CD14-positive monocyte (primary cell): ENCODE measurements around the gene CNOT1. TPM values are rescaled to one million over a fixed set of nuclear protein-coding genes. Genes with fewer than 3 reads are reported as not detected.

Experiments used
- DNase-seq, 3 donors: peaks; one replicate each; pipeline ENCODE4 v3.0.0-alpha.2; 2011 to 2022
- H2AFZ ChIP-seq: 2 replicates; pipeline ENCODE4 v1.6.0; 2012; ENCODE audit warnings: mild to moderate bottlenecking, low read depth, low read length, inconsistent platforms; ENCODE audit not compliant: insufficient read depth, poor library complexity, severe bottlenecking
- H3K27ac ChIP-seq, 2 donors: 1 replicate in 1 of 2; 2 replicates in 1 of 2; pipeline ENCODE4 v1.5.1; 2012 to 2013; ENCODE audit warnings: low read length in 2 of 2, control low read depth in 1 of 2, inconsistent platforms in 1 of 2, low read depth in 1 of 2, mild to moderate bottlenecking in 1 of 2
- H3K27me3 ChIP-seq, 2 donors: one replicate each; pipeline versions ENCODE4 v1.6.0 to v1.6.1; 2011 to 2013; ENCODE audit warnings: low read length in 2 of 2; ENCODE audit not compliant: control insufficient read depth in 2 of 2, insufficient read depth in 2 of 2
- H3K36me3 ChIP-seq, 2 donors: replicated peaks in 1 of 2; 1 replicate in 1 of 2; 2 replicates in 1 of 2; pipeline versions ENCODE4 v1.5.1 to v1.6.1; 2012 to 2013; ENCODE audit warnings: low read length in 2 of 2, control low read depth in 1 of 2, inconsistent platforms in 1 of 2, mild to moderate bottlenecking in 1 of 2; ENCODE audit not compliant: insufficient read depth in 2 of 2, control insufficient read depth in 1 of 2
- H3K4me1 ChIP-seq, 2 donors: 1 replicate in 1 of 2; 2 replicates in 1 of 2; pipeline versions ENCODE4 v1.5.1 to v1.6.1; 2012 to 2013; ENCODE audit warnings: low read length in 2 of 2, control low read depth in 1 of 2, inconsistent platforms in 1 of 2, mild to moderate bottlenecking in 1 of 2, moderate library complexity in 1 of 2; ENCODE audit not compliant: insufficient read depth in 2 of 2, control insufficient read depth in 1 of 2
- H3K4me2 ChIP-seq: replicated peaks from 2 replicates; pipeline ENCODE3; 2012; ENCODE audit warnings: low read length, moderate library complexity, mild to moderate bottlenecking; ENCODE audit not compliant: poor library complexity, severe bottlenecking; ENCODE audit errors: extremely low read depth
- H3K4me3 ChIP-seq, 3 experiments: fragments of 200-600 bp in 1 of 3; sonication (generic) in 1 of 3; replicated peaks in 1 of 3; 1 replicate in 2 of 3; 2 replicates in 1 of 3; pipeline ENCODE4 v1.5.1; 2011 to 2013; ENCODE audit warnings: low read length in 3 of 3, mild to moderate bottlenecking in 3 of 3, control low read depth in 2 of 3, low read depth in 2 of 3, inconsistent platforms in 1 of 3, moderate library complexity in 1 of 3
- H3K79me2 ChIP-seq: 2 replicates; pipeline ENCODE4 v1.6.0; 2012; ENCODE audit warnings: mild to moderate bottlenecking, control low read depth, inconsistent platforms, low read length, moderate library complexity; ENCODE audit not compliant: insufficient read depth
- H3K9ac ChIP-seq: 2 replicates; pipeline ENCODE4 v1.6.0; 2017; ENCODE audit warnings: low read length, mild to moderate bottlenecking; ENCODE audit not compliant: insufficient read depth, poor library complexity, severe bottlenecking
- H3K9me3 ChIP-seq, 2 donors: replicated peaks in 1 of 2; 1 replicate in 1 of 2; 2 replicates in 1 of 2; pipeline versions ENCODE4 v1.5.1 to v1.6.1; 2012 to 2013; ENCODE audit warnings: low read length in 2 of 2, control low read depth in 1 of 2; ENCODE audit not compliant: control insufficient read depth in 1 of 2, insufficient read depth in 1 of 2
- H4K20me1 ChIP-seq: 2 replicates; pipeline ENCODE4 v1.6.0; 2012; ENCODE audit warnings: mild to moderate bottlenecking, low read length, control low read depth, moderate library complexity; ENCODE audit not compliant: insufficient read depth
- H3K27ac Mint-ChIP-seq, 7 donors: one replicate each; pipeline ENCODE4 v1.8.0; 2020; ENCODE audit warnings: mild to moderate bottlenecking in 7 of 7, mixed read lengths in 7 of 7, moderate library complexity in 6 of 7, inconsistent platforms in 2 of 7
- H3K27me3 Mint-ChIP-seq, 3 donors: one replicate each; pipeline ENCODE4 v1.8.0; 2021 to 2022; ENCODE audit warnings: low read depth in 3 of 3, mild to moderate bottlenecking in 3 of 3, mixed read lengths in 3 of 3, moderate library complexity in 3 of 3, inconsistent platforms in 1 of 3
- H3K36me3 Mint-ChIP-seq, 2 donors: one replicate each; pipeline ENCODE4 v1.8.0; 2020; ENCODE audit warnings: mixed read lengths in 2 of 2, inconsistent platforms in 1 of 2, mild to moderate bottlenecking in 1 of 2
- H3K4me1 Mint-ChIP-seq: one replicate; pipeline ENCODE4 v1.8.0; 2020; ENCODE audit warnings: mild to moderate bottlenecking, mixed read lengths
- H3K4me3 Mint-ChIP-seq, 2 donors: one replicate each; pipeline ENCODE4 v1.8.0; 2020; ENCODE audit warnings: mild to moderate bottlenecking in 2 of 2, mixed read lengths in 2 of 2, moderate library complexity in 1 of 2
- H3K9me3 Mint-ChIP-seq, 7 donors: one replicate each; pipeline ENCODE4 v1.8.0; 2020 to 2022; ENCODE audit warnings: mixed read lengths in 7 of 7, mild to moderate bottlenecking in 6 of 7, moderate library complexity in 6 of 7, inconsistent platforms in 2 of 7
- WGBS: methylation state at CpG from one replicate; pipeline ENCODE4 v1.1.5; 2013; ENCODE audit warnings: missing lambda C conversion rate; ENCODE audit not compliant: insufficient coverage; 5-methylcytosine and 5-hydroxymethylcytosine counted together
- intact Hi-C, 2 donors: fragments of 100-400 bp; cut with micrococcal nuclease; formaldehyde crosslinking; loops; one replicate each; pipeline versions ENCODE4 v1.15.0 to v1.15.1; 2023
- polyA plus RNA-seq, 3 donors: library from polyadenylated mRNA; depleted of rRNA in 1 of 3; unstranded in 2 of 3; stranded (reverse) in 1 of 3; fragments of 300-500 nt in 2 of 3; fragments of >200 nt in 1 of 3; fragmentation: Illumina TruSeq in 2 of 3; gene quantifications; 1 replicate in 2 of 3; 2 replicates in 1 of 3; pipeline ENCODE4 v1.2.3, GENCODE V29; 2012 to 2021
- TF ChIP-seq, protein P1 (sequence below): fragments of 200-600 bp; IDR thresholded peaks from one replicate; pipeline ENCODE4 v1.8.0; 2022; ENCODE audit warnings: antibody characterized with exemption, mild to moderate bottlenecking

Gene CNOT1
- polyA plus RNA-seq, 3 donors: 50.8 to 182 (median 60.8) TPM

DNA sequence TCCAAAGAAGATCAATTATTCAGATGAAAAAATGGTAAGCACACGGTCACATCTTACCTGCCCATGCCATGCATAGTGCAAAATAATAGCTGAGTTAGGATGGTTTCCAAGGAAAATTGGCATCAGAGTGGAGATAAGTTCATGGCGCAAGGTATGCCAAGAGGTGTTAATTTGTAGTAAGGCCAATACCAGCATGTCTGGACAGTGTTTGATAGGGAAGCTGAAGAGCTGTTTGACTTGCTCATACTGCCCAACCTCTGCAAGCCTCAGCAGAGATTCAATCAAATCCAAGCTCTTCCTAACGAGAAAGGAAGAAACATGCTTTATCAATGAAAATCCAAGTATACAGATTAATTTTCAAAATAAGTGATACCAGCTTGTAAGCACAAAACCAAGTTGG, 51.0 kb downstream of the CNOT1 start:
- H3K27me3 Mint-ChIP-seq: no peaks in the 10 kb centered on the region
- H3K4me1 ChIP-seq: no peaks in the 10 kb centered on the region
- H3K9me3 ChIP-seq: no peaks in the 10 kb centered on the region
- 100% methylated on average over 1 of the region's 3 CpGs for WGBS
- no peaks in the 10 kb centered on the region for H3K27me3 ChIP-seq
- DNase-seq: no peak
- intact Hi-C loops: loop anchor here in 1 of 2 donors (5.0 kb wide), 1 partner anchor 41 kb away; no protein-coding TSS in a partner anchor
- H3K79me2 ChIP-seq: peaks cover 3% of the 10 kb centered on the region
- no peak overlapping the region for H3K27ac Mint-ChIP-seq
- no peaks in the 10 kb centered on the region for H3K4me1 Mint-ChIP-seq
- H4K20me1 ChIP-seq: peaks cover 28% of the 10 kb centered on the region
- no peak overlapping the region for H3K4me3 ChIP-seq
- TF ChIP-seq, protein P1, sequence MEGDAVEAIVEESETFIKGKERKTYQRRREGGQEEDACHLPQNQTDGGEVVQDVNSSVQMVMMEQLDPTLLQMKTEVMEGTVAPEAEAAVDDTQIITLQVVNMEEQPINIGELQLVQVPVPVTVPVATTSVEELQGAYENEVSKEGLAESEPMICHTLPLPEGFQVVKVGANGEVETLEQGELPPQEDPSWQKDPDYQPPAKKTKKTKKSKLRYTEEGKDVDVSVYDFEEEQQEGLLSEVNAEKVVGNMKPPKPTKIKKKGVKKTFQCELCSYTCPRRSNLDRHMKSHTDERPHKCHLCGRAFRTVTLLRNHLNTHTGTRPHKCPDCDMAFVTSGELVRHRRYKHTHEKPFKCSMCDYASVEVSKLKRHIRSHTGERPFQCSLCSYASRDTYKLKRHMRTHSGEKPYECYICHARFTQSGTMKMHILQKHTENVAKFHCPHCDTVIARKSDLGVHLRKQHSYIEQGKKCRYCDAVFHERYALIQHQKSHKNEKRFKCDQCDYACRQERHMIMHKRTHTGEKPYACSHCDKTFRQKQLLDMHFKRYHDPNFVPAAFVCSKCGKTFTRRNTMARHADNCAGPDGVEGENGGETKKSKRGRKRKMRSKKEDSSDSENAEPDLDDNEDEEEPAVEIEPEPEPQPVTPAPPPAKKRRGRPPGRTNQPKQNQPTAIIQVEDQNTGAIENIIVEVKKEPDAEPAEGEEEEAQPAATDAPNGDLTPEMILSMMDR: no peak
- H3K4me2 ChIP-seq: no peak overlapping the region
- peaks cover 89 to 97% of the 10 kb centered on the region in 2 donors for H3K36me3 Mint-ChIP-seq
- no peaks in the 10 kb centered on the region for H3K9me3 Mint-ChIP-seq
- no peak overlapping the region for H2AFZ ChIP-seq
- no peak overlapping the region for H3K9ac ChIP-seq
- peaks cover 98 to 100% of the 10 kb centered on the region in 2 donors for H3K36me3 ChIP-seq
- H3K27ac ChIP-seq: no peak overlapping the region
- H3K4me3 Mint-ChIP-seq: no peak overlapping the region

DNA sequence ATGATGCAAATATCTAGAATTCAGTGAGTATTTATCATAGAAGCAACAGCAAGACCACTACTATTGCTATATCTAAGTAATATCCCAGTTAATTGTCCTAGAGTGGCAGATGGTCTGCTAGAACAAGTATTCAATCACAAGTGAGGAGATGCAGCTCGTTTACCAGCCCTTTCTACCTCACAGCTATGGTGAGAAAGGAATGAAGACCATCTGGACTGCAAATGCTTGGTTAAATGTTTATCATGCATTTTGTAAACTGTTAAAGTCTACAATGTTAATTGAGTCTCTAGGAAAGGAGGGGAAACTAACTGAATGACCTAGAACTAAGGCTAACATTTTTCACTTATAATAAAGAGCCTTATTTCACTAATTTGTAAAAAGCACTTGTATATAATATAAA, 52.5 kb downstream of the CNOT1 start:
- peaks cover 4% of the 10 kb centered on the region for H3K79me2 ChIP-seq
- TF ChIP-seq, protein P1: no peak
- DNase-seq: no peak
- Mint-ChIP-seq H3K27me3 (no peaks in the 10 kb centered on the region), H3K4me1 (no peaks in the 10 kb centered on the region), H3K36me3 (peaks cover 86 to 96% of the 10 kb centered on the region in 2 donors), H3K27ac (no peak overlapping the region), H3K4me3 (no peak overlapping the region), H3K9me3 (no peaks in the 10 kb centered on the region)
- H2AFZ ChIP-seq: no peak overlapping the region
- H3K9ac ChIP-seq: no peak overlapping the region
- H3K9me3 ChIP-seq: no peaks in the 10 kb centered on the region
- H3K36me3 ChIP-seq: peaks cover 92 to 99% of the 10 kb centered on the region in 2 donors
- H3K27ac ChIP-seq: no peak overlapping the region
- no peaks in the 10 kb centered on the region for H3K4me1 ChIP-seq
- no peak overlapping the region for H3K4me3 ChIP-seq
- no peak overlapping the region for H3K4me2 ChIP-seq
- H4K20me1 ChIP-seq: peaks cover 21% of the 10 kb centered on the region
- intact Hi-C loops: loop anchor here in 1 of 2 donors (5.0 kb wide), 1 partner anchor 40 kb away; no protein-coding TSS in a partner anchor
- WGBS: no CpG with 5 or more reads among the region's 1 CpG
- H3K27me3 ChIP-seq: no peaks in the 10 kb centered on the region
